Ovary (tissue), 3 donors: ENCODE measurements around the gene ARF1.

Source experiments
- EP300 ChIP-seq: sonication (generic); formaldehyde crosslinking; IDR thresholded peaks from one replicate; pipeline ENCODE4 v1.6.1; 2017; ENCODE audit warnings: antibody characterized with exemption
- TF ChIP-seq, protein P1 (sequence below), 3 donors: fragments of 450-650 bp in 2 of 3; fragments of 200-600 bp in 1 of 3; IDR thresholded peaks; one replicate each; pipeline versions ENCODE4 v1.5.1 to v1.8.0; 2016 to 2022; ENCODE audit warnings: antibody characterized with exemption in 3 of 3, mild to moderate bottlenecking in 1 of 3
- donor health status: DM: no; HTN: no; CAD: no.

DNA sequence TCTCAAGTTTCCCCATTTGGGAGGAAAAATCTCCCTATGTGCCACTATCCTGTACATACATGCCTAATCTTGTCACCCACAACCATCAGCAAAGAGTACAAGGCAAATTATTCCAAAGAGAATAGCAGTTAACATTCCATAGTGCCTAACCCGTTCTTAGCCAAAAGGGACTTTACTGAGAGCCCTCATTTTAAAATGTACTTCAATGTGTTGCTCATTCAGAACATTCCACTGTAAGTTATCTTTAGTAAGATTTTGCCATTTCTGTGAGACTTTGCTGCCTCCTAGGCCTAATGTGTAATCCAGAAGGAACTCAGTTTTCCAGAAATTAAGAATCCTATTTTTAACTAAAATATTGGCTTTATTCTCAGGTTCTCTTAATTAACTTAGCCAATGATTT, 37.8 kb downstream of the ARF1 start:
- TF ChIP-seq, protein P1, sequence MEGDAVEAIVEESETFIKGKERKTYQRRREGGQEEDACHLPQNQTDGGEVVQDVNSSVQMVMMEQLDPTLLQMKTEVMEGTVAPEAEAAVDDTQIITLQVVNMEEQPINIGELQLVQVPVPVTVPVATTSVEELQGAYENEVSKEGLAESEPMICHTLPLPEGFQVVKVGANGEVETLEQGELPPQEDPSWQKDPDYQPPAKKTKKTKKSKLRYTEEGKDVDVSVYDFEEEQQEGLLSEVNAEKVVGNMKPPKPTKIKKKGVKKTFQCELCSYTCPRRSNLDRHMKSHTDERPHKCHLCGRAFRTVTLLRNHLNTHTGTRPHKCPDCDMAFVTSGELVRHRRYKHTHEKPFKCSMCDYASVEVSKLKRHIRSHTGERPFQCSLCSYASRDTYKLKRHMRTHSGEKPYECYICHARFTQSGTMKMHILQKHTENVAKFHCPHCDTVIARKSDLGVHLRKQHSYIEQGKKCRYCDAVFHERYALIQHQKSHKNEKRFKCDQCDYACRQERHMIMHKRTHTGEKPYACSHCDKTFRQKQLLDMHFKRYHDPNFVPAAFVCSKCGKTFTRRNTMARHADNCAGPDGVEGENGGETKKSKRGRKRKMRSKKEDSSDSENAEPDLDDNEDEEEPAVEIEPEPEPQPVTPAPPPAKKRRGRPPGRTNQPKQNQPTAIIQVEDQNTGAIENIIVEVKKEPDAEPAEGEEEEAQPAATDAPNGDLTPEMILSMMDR (IDR thresholded peaks at IDR 0.05) = no peak
- TF ChIP-seq EP300 = no peak
